ENCODE measurements around the gene WDR43. TPM values are rescaled to one million over a fixed set of nuclear protein-coding genes. Genes with fewer than 3 reads are reported as not detected.

WDR43 gene
- total and polyA plus RNA-seq, 8 donors = 30.5 to 46.6 (median 45.0) TPM

DNA sequence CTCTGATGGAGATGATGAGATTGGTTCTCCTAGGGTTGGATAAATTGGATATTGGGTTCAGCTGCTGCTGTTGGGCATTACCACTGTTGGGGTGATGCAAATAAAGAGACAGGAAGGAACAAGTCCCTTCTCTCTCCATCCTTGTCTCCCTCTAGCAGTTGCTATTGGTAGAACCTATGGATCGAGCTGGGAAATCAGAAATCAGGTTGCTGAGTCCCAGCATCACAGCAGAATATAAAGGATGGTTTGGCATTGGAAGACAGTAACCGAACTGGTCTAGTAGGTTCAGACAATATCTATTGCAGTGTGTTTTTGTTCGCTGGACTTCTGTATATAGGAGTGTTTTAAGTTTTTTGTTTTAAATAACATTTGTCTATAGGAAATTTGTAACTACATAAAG, 8.1 kb downstream of the WDR43 start:
- peaks cover 0 to 29% of the 10 kb centered on the region in 2 donors for H3K4me1 ChIP-seq
- intact Hi-C loops (cut with DNase I) = no loop called here
- H3K9me3 ChIP-seq = no peaks in the 10 kb centered on the region
- ATAC-seq (no peak), DNase-seq (no peak)
- peaks cover 0 to 39% of the 10 kb centered on the region in 2 donors for H3K36me3 ChIP-seq
- TF ChIP-seq, protein P1, sequence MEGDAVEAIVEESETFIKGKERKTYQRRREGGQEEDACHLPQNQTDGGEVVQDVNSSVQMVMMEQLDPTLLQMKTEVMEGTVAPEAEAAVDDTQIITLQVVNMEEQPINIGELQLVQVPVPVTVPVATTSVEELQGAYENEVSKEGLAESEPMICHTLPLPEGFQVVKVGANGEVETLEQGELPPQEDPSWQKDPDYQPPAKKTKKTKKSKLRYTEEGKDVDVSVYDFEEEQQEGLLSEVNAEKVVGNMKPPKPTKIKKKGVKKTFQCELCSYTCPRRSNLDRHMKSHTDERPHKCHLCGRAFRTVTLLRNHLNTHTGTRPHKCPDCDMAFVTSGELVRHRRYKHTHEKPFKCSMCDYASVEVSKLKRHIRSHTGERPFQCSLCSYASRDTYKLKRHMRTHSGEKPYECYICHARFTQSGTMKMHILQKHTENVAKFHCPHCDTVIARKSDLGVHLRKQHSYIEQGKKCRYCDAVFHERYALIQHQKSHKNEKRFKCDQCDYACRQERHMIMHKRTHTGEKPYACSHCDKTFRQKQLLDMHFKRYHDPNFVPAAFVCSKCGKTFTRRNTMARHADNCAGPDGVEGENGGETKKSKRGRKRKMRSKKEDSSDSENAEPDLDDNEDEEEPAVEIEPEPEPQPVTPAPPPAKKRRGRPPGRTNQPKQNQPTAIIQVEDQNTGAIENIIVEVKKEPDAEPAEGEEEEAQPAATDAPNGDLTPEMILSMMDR (IDR thresholded peaks at IDR 0.05) = no peak
- H3K27ac ChIP-seq = no peak overlapping the region
- no peak overlapping the region for H3K4me3 ChIP-seq
- H3K27me3 ChIP-seq = no peaks in the 10 kb centered on the region

DNA sequence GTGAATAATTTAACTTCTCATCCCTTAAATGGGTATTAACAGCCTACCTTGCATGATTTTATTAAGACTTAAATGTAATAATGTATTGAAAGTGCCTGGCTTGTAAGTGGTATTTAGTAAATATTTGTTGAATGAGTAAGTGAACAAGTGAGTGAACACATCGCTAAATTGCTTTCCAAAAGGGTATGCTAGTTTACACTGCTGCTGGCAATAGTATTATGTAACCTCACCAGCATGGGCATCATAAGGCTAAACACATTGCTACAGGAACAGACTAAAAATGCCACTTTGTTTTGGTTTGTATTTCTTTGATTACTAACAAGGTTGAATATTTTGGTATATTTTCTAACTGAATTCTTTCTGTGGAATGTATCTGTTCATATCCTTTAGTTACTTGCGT, 9.8 kb downstream of the WDR43 start:
- H3K27ac ChIP-seq = no peak overlapping the region
- peaks cover 0 to 12% of the 10 kb centered on the region in 2 donors for H3K4me1 ChIP-seq
- TF ChIP-seq, protein P1 (IDR thresholded peaks at IDR 0.05) = no peak
- H3K9me3 ChIP-seq = no peaks in the 10 kb centered on the region
- H3K27me3 ChIP-seq = no peaks in the 10 kb centered on the region
- no peak overlapping the region for H3K4me3 ChIP-seq
- no peak for DNase-seq
- peak; percentile 82 for ATAC-seq
- peaks cover 0 to 56% of the 10 kb centered on the region in 2 donors for H3K36me3 ChIP-seq
- intact Hi-C loops (cut with DNase I) = no loop called here

DNA sequence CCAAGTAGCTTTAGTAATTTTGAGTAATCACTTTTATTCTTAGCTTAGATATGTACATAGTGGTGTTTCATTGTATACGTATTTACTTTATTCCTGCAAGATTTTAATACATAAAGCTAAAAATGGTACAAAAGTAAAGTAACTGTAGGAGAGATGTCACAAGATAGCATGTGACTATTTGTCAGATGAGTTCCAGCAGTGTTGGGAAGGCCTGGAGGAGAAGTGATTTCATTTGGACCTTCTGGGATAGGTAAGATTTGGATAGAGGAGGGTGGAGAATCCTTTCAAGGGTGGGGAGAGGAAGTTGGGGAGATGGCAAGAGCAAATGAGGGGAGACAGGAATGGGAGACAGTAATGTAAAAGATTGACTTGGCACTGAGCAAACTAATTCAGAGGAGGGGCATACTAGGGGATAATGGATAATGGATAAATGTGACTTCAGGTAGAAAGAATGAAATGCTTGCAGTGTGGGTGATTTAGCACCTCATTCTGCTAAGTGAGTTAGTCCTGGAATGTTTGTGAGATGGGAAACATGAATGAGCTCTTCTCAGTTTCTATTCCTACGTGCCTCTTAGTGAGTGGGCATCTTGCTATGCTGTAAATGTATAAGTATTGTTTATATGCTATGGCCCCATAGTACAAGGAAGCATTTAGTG, 10.5 kb downstream of the WDR43 start:
- Histone ChIP-seq H3K9me3 (no peaks in the 10 kb centered on the region), H3K27me3 (no peaks in the 10 kb centered on the region), H3K4me1 (peaks cover 0 to 9% of the 10 kb centered on the region in 2 donors), H3K36me3 (peaks cover 0 to 62% of the 10 kb centered on the region in 2 donors), H3K4me3 (no peak overlapping the region), H3K27ac (no peak overlapping the region)
- DNase-seq (no peak), ATAC-seq (no peak)
- intact Hi-C loops (cut with DNase I) = no loop called here
- TF ChIP-seq, protein P1 (IDR thresholded peaks at IDR 0.05) = no peak

DNA sequence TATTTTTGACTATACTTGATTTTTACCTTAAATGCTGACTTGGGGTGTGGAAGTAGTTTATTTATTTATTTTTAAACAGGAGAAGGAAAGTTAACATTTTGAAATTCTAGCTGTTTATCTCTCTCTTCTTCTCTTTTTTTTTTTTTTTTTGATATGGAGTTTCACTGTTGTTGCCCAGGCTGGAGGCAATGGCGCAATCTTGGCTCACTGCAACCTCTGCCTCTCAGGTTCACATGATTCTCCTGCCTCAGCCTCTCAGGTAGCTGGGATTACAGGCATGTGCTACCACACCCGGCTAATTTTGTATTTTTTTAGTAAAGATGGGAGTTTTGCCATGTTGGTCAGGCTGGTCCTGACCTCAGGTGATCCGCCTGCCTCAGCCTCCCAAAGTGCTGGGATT, 11.1 kb downstream of the WDR43 start:
- H3K4me1 ChIP-seq = peaks cover 0 to 9% of the 10 kb centered on the region in 2 donors
- no peak for ATAC-seq
- peaks cover 0 to 68% of the 10 kb centered on the region in 2 donors for H3K36me3 ChIP-seq
- H3K27me3 ChIP-seq = no peaks in the 10 kb centered on the region
- TF ChIP-seq, protein P1 (IDR thresholded peaks at IDR 0.05) = no peak
- H3K4me3 ChIP-seq = no peak overlapping the region
- H3K27ac ChIP-seq = no peak overlapping the region
- no peak for DNase-seq
- intact Hi-C loops (cut with DNase I) = no loop called here
- H3K9me3 ChIP-seq = no peaks in the 10 kb centered on the region

DNA sequence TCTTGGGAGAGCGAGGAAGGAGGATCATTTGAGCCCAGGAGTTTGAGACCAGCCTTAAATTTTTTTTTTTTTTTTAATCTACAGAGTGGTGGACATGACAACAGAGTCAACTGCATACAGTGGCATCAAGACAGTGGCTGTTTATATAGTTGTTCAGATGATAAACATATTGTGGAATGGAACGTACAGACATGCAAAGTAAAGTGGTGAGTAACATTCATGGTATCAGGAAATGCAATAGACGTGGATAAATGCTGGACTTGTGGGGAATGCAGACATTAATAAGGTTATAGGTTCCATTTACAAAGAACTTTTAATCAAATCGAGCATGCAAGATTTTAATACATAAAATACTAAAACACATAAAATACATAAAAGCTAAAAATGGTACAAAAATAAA, 11.9 kb downstream of the WDR43 start:
- ATAC-seq = no peak
- no peak overlapping the region for H3K27ac ChIP-seq
- H3K4me1 ChIP-seq = peaks cover 0 to 5% of the 10 kb centered on the region in 2 donors
- H3K27me3 ChIP-seq = no peaks in the 10 kb centered on the region
- no peaks in the 10 kb centered on the region for H3K9me3 ChIP-seq
- peaks cover 0 to 76% of the 10 kb centered on the region in 2 donors for H3K36me3 ChIP-seq
- TF ChIP-seq, protein P1 (IDR thresholded peaks at IDR 0.05) = no peak
- DNase-seq = no peak
- H3K4me3 ChIP-seq = no peak overlapping the region
- intact Hi-C loops (cut with DNase I) = no loop called here

Data from left lung (tissue), 10 donors.